Measurements from ENCODE around the gene TGFB2.

TGFB2 gene

GRCh38 chr1:218336328-218336727 lies 8.8 kb upstream of the TGFB2 start:
- FAIRE-seq, result no peak

GRCh38 chr1:218339267-218339831 lies 5.8 kb upstream of the TGFB2 start:
- FAIRE-seq, result peak; percentile 91

GRCh38 chr1:218341325-218341724 lies 3.8 kb upstream of the TGFB2 start:
- FAIRE-seq, result no peak

GRCh38 chr1:218342091-218342490 lies 3.0 kb upstream of the TGFB2 start:
- FAIRE-seq, result no peak

- FAIRE-seq, result no peak
Measured at GRCh38 chr1:218345673-218346390, 696 bp downstream of the TGFB2 start.

GRCh38 chr1:218346391-218347204 lies 1.5 kb downstream of the TGFB2 start:
- no peak for FAIRE-seq

GRCh38 chr1:218347336-218347722 lies 2.2 kb downstream of the TGFB2 start:
- no peak for FAIRE-seq

GRCh38 chr1:218347723-218348627 lies 2.8 kb downstream of the TGFB2 start:
- FAIRE-seq, result no peak

- FAIRE-seq, result no peak
Measured at GRCh38 chr1:218348628-218349071, 3.5 kb downstream of the TGFB2 start.

- no peak for FAIRE-seq
Measured at GRCh38 chr1:218349348-218350034, 4.4 kb downstream of the TGFB2 start.

GRCh38 chr1:218350035-218350525 lies 4.9 kb downstream of the TGFB2 start:
- FAIRE-seq, result no peak

GRCh38 chr1:218350801-218351266 lies 5.7 kb downstream of the TGFB2 start:
- FAIRE-seq, result no peak

- FAIRE-seq, result no peak
Measured at GRCh38 chr1:218351391-218352074, 6.4 kb downstream of the TGFB2 start.

GRCh38 chr1:218352075-218352438 lies 6.9 kb downstream of the TGFB2 start:
- no peak for FAIRE-seq

GRCh38 chr1:218353656-218354055 lies 8.5 kb downstream of the TGFB2 start:
- FAIRE-seq, result no peak

GRCh38 chr1:218355278-218355677 lies 10.1 kb downstream of the TGFB2 start:
- FAIRE-seq, result no peak

GRCh38 chr1:218357211-218357892 lies 12.2 kb downstream of the TGFB2 start:
- no peak for FAIRE-seq

- no peak for FAIRE-seq
Measured at GRCh38 chr1:218357893-218358232, 12.7 kb downstream of the TGFB2 start.

- no peak for FAIRE-seq
Measured at GRCh38 chr1:218361298-218362065, 16.3 kb downstream of the TGFB2 start.
